Smooth muscle cell (in vitro differentiated cells): Measurements from ENCODE around the gene DCTD. TPM values are rescaled to one million over a fixed set of nuclear protein-coding genes. Genes with fewer than 3 reads are reported as not detected.

Experiments
- DNase-seq: peaks from one replicate; lab custom pipeline; 2025; ENCODE audit not compliant: unreplicated experiment; lab: John Stamatoyannopoulos, UW
- H2AFZ ChIP-seq: fragments of 200-600 bp; sonication (generic); 2 replicates; pipeline ENCODE4 v1.6.0; 2016; ENCODE audit warnings: antibody characterized with exemption, low read depth, mild to moderate bottlenecking
- H3F3A ChIP-seq: fragments of 200-600 bp; sonication (generic); 2 replicates; pipeline ENCODE4 v1.6.0; 2017; ENCODE audit warnings: antibody characterized with exemption, low read depth
- H3K27ac ChIP-seq: fragments of 200-600 bp; sonication (generic); 2 replicates; pipeline ENCODE4 v1.5.1; 2016; ENCODE audit warnings: low read depth, mild to moderate bottlenecking
- H3K27me3 ChIP-seq: fragments of 200-600 bp; sonication (generic); 2 replicates; pipeline ENCODE4 v1.6.1; 2016; ENCODE audit warnings: low read depth, mild to moderate bottlenecking
- H3K36me3 ChIP-seq: fragments of 200-600 bp; sonication (generic); 2 replicates; pipeline ENCODE4 v1.5.1; 2016; ENCODE audit warnings: low read depth
- H3K4me1 ChIP-seq: fragments of 200-600 bp; sonication (generic); 2 replicates; pipeline ENCODE4 v1.5.1; 2016; ENCODE audit warnings: low read depth
- H3K4me2 ChIP-seq: fragments of 200-600 bp; sonication (generic); 2 replicates; pipeline ENCODE4 v1.6.0; 2016; ENCODE audit warnings: mild to moderate bottlenecking
- H3K4me3 ChIP-seq: fragments of 200-600 bp; sonication (generic); 2 replicates; pipeline ENCODE4 v1.5.1; 2016; ENCODE audit warnings: mild to moderate bottlenecking
- H3K79me2 ChIP-seq: fragments of 200-600 bp; sonication (generic); 2 replicates; pipeline ENCODE4 v1.6.0; 2016; ENCODE audit warnings: low read depth, mild to moderate bottlenecking
- H3K9ac ChIP-seq: fragments of 200-600 bp; sonication (generic); 2 replicates; pipeline ENCODE4 v1.6.0; 2016; ENCODE audit warnings: low read depth
- H3K9me3 ChIP-seq: fragments of 200-600 bp; sonication (generic); replicated peaks from 2 replicates; pipeline ENCODE4 v1.5.1; 2016; ENCODE audit warnings: low read depth
- H4K20me1 ChIP-seq: fragments of 200-600 bp; sonication (generic); 2 replicates; pipeline ENCODE4 v1.6.0; 2016; ENCODE audit warnings: low read depth
- WGBS: methylation state at CpG from one replicate; pipeline ENCODE4 v1.1.7; 2016; ENCODE audit warnings: low lambda C conversion rate; 5-methylcytosine and 5-hydroxymethylcytosine counted together
- polyA plus RNA-seq: library from polyadenylated mRNA; unstranded; fragments of >200 nt; fragmentation: Nextera tagmentation; extraction: Ambion mirVana; gene quantifications from 2 replicates; pipeline ENCODE4 v1.2.1, GENCODE V29; 2016
- total RNA-seq: library from RNA; depleted of rRNA; stranded (reverse); fragments of >200 nt; gene quantifications from 2 replicates; pipeline ENCODE4 v1.2.3, GENCODE V29; 2014
- TF ChIP-seq, protein P1 (sequence below): fragments of 200-600 bp; sonication (generic); IDR thresholded peaks from 2 replicates; pipeline ENCODE4 v1.5.1; 2017; ENCODE audit warnings: borderline replicate concordance, mild to moderate bottlenecking, antibody characterized with exemption; ENCODE audit not compliant: insufficient read depth, poor library complexity, severe bottlenecking

Gene DCTD
- total and polyA plus RNA-seq, 2 experiments from 2014 or later = 84.4 to 85.3 TPM

GRCh38 chr4:182908124-182908523 lies 9.1 kb downstream of the DCTD start:
- Histone ChIP-seq H3K4me2 (no peak overlapping the region), H3K36me3 (peaks cover 9% of the 10 kb centered on the region), H3K79me2 (peaks cover 15% of the 10 kb centered on the region), H3F3A (no peaks in the 10 kb centered on the region), H3K9ac (no peak overlapping the region), H3K4me3 (no peak overlapping the region), H2AFZ (no peak overlapping the region), H4K20me1 (peaks cover 51% of the 10 kb centered on the region), H3K9me3 (no peaks in the 10 kb centered on the region), H3K27ac (no peak overlapping the region), H3K27me3 (no peaks in the 10 kb centered on the region), H3K4me1 (peaks cover 11% of the 10 kb centered on the region)
- WGBS = 82% methylated on average over 3 of the region's 3 CpGs
- no peak for DNase-seq
- TF ChIP-seq, protein P1, sequence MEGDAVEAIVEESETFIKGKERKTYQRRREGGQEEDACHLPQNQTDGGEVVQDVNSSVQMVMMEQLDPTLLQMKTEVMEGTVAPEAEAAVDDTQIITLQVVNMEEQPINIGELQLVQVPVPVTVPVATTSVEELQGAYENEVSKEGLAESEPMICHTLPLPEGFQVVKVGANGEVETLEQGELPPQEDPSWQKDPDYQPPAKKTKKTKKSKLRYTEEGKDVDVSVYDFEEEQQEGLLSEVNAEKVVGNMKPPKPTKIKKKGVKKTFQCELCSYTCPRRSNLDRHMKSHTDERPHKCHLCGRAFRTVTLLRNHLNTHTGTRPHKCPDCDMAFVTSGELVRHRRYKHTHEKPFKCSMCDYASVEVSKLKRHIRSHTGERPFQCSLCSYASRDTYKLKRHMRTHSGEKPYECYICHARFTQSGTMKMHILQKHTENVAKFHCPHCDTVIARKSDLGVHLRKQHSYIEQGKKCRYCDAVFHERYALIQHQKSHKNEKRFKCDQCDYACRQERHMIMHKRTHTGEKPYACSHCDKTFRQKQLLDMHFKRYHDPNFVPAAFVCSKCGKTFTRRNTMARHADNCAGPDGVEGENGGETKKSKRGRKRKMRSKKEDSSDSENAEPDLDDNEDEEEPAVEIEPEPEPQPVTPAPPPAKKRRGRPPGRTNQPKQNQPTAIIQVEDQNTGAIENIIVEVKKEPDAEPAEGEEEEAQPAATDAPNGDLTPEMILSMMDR = no peak

DNA sequence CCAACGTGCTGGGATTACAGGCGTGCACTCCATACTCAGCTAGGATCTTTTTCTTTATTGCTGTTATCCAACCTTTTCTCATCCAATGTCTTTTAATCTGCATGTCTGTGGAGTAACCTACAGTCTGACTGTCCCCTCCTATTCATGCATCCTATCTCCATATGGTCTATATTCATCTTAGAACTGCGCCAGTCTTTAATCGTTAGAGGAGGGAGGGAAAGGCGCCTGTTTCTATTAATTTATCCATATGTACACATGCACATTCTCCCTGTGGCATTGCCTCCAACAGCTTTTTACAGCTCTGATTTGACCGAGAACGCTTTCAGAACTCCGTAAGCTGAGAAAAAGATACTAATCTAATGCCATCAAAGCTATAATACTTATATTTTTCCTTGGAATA lies 9.8 kb downstream of the DCTD start:
- DNase-seq = no peak
- peaks cover 4% of the 10 kb centered on the region for H3K4me1 ChIP-seq
- no peak overlapping the region for H3K4me3 ChIP-seq
- no peak overlapping the region for H3K4me2 ChIP-seq
- peaks cover 9% of the 10 kb centered on the region for H3K36me3 ChIP-seq
- 98% methylated on average over 8 of the region's 8 CpGs for WGBS
- no peaks in the 10 kb centered on the region for H3F3A ChIP-seq
- TF ChIP-seq, protein P1 = no peak
- H3K27me3 ChIP-seq = no peaks in the 10 kb centered on the region
- H3K9me3 ChIP-seq = no peaks in the 10 kb centered on the region
- peaks cover 15% of the 10 kb centered on the region for H3K79me2 ChIP-seq
- no peak overlapping the region for H3K27ac ChIP-seq
- H2AFZ ChIP-seq = no peak overlapping the region
- H4K20me1 ChIP-seq = peaks cover 55% of the 10 kb centered on the region
- no peak overlapping the region for H3K9ac ChIP-seq

GRCh38 chr4:182906786-182907185 lies 10.4 kb downstream of the DCTD start:
- H3K4me3 ChIP-seq = no peak overlapping the region
- no peaks in the 10 kb centered on the region for H3F3A ChIP-seq
- DNase-seq = no peak
- no peak overlapping the region for H2AFZ ChIP-seq
- no peaks in the 10 kb centered on the region for H3K4me1 ChIP-seq
- H4K20me1 ChIP-seq = peaks cover 53% of the 10 kb centered on the region
- TF ChIP-seq, protein P1 = no peak
- H3K27me3 ChIP-seq = no peaks in the 10 kb centered on the region
- H3K36me3 ChIP-seq = peaks cover 6% of the 10 kb centered on the region
- peaks cover 15% of the 10 kb centered on the region for H3K79me2 ChIP-seq
- WGBS = 84% methylated on average over 4 of the region's 4 CpGs
- H3K27ac ChIP-seq = no peak overlapping the region
- no peak overlapping the region for H3K4me2 ChIP-seq
- H3K9ac ChIP-seq = no peak overlapping the region
- H3K9me3 ChIP-seq = no peaks in the 10 kb centered on the region

DNA sequence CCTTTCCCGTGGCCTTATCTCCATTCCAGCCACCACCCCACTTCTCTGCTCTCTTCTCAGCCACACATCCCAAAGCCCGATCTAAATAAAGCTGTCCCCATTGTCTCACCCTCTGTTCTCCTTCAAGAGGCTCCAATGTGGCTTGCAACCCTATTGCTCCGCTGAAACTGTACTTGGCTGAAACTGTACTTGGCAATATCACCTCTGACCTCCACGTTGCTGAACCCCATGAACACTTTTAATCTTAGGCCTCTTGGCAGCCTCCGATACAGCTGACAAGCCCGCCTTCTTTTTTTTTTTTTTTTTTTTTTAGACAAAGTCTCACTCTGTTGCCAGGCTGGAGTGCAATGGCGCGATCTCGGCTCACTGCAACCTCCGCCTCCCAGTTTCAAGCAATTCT lies 12.1 kb downstream of the DCTD start:
- Histone ChIP-seq H4K20me1 (peaks cover 55% of the 10 kb centered on the region), H3K79me2 (peaks cover 18% of the 10 kb centered on the region), H3K36me3 (no peaks in the 10 kb centered on the region), H3K4me2 (no peak overlapping the region), H3K4me1 (no peaks in the 10 kb centered on the region), H3K27me3 (no peaks in the 10 kb centered on the region), H3K27ac (no peak overlapping the region), H3K4me3 (no peak overlapping the region), H3K9me3 (no peaks in the 10 kb centered on the region), H3K9ac (no peak overlapping the region), H2AFZ (no peak overlapping the region), H3F3A (no peaks in the 10 kb centered on the region)
- DNase-seq = no peak
- TF ChIP-seq, protein P1 = no peak
- 95% methylated on average over 10 of the region's 10 CpGs for WGBS
